Endothelial cell (in vitro differentiated cells): Measurements from ENCODE around the gene CDH8. TPM values are rescaled to one million over a fixed set of nuclear protein-coding genes. Genes with fewer than 3 reads are reported as not detected.

Source experiments
- DNase-seq: peaks from one replicate; pipeline ENCODE4 v3.0.0; 2021; ENCODE audit warnings: low spot score
- H3K27ac Mint-ChIP-seq: one replicate; pipeline ENCODE4 v1.8.0; 2021; ENCODE audit warnings: mixed read lengths, inconsistent platforms; ENCODE audit not compliant: unreplicated experiment
- H3K27me3 Mint-ChIP-seq: one replicate; pipeline ENCODE4 v1.8.0; 2021; ENCODE audit warnings: mild to moderate bottlenecking, moderate library complexity, mixed read lengths, inconsistent platforms; ENCODE audit not compliant: unreplicated experiment
- H3K36me3 Mint-ChIP-seq: one replicate; pipeline ENCODE4 v1.8.0; 2021; ENCODE audit warnings: mild to moderate bottlenecking, low read depth, mixed read lengths, inconsistent platforms; ENCODE audit not compliant: unreplicated experiment
- H3K4me1 Mint-ChIP-seq: one replicate; pipeline ENCODE4 v1.8.0; 2021; ENCODE audit warnings: mild to moderate bottlenecking, mixed read lengths, inconsistent platforms; ENCODE audit not compliant: unreplicated experiment
- H3K4me3 Mint-ChIP-seq: one replicate; pipeline ENCODE4 v1.8.0; 2021; ENCODE audit warnings: mild to moderate bottlenecking, mixed read lengths, inconsistent platforms; ENCODE audit not compliant: unreplicated experiment
- H3K9me3 Mint-ChIP-seq: one replicate; pipeline ENCODE4 v1.8.0; 2021; ENCODE audit warnings: mixed read lengths, inconsistent platforms; ENCODE audit not compliant: unreplicated experiment
- CTCF ChIP-seq: fragments of 200-600 bp; sonication (generic); IDR thresholded peaks from one replicate; pipeline ENCODE4 v1.5.0; 2021; ENCODE audit warnings: antibody characterized with exemption; ENCODE audit not compliant: unreplicated experiment
- total RNA-seq: library from RNA; stranded (reverse); fragmentation: NEBNext Ultra II Directional; extraction: Animal tissue kit (Norgen Biotek cat#: 25700); gene quantifications from one replicate; pipeline ENCODE4 v1.2.1, GENCODE V29; 2021; ENCODE audit not compliant: unreplicated experiment

CDH8 gene
- total RNA-seq, 1 donor from 2014 or later, result 6.4 TPM

GRCh38 chr16:61890386-61890785, 145.9 kb downstream of the CDH8 start:
- Mint-ChIP-seq H3K27ac (no peak overlapping the region), H3K27me3 (no peaks in the 10 kb centered on the region), H3K4me3 (no peak overlapping the region)

GRCh38 chr16:61887903-61888302, 148.3 kb downstream of the CDH8 start:
- no peak for TF ChIP-seq CTCF
- Mint-ChIP-seq H3K4me3 (no peak overlapping the region), H3K9me3 (no peaks in the 10 kb centered on the region), H3K4me1 (no peaks in the 10 kb centered on the region), H3K27ac (no peak overlapping the region), H3K36me3 (no peaks in the 10 kb centered on the region), H3K27me3 (no peaks in the 10 kb centered on the region)
- DNase-seq, result no peak

More at GRCh38 chr16:61890386-61890785, 145.9 kb downstream of the CDH8 start:
- no peaks in the 10 kb centered on the region for H3K4me1 Mint-ChIP-seq
- no peaks in the 10 kb centered on the region for H3K9me3 Mint-ChIP-seq
- TF ChIP-seq CTCF, result no peak
- no peaks in the 10 kb centered on the region for H3K36me3 Mint-ChIP-seq
- no peak for DNase-seq

- no peaks in the 10 kb centered on the region for H3K4me1 Mint-ChIP-seq
- no peaks in the 10 kb centered on the region for H3K36me3 Mint-ChIP-seq
- no peak overlapping the region for H3K4me3 Mint-ChIP-seq
- no peak overlapping the region for H3K27ac Mint-ChIP-seq
- H3K27me3 Mint-ChIP-seq, result no peaks in the 10 kb centered on the region
- no peak for TF ChIP-seq CTCF
- no peaks in the 10 kb centered on the region for H3K9me3 Mint-ChIP-seq
- no peak for DNase-seq
These were observed 150.9 kb downstream of the CDH8 start for GRCh38 chr16:61885343-61885742.

GRCh38 chr16:61879306-61879705, 156.9 kb downstream of the CDH8 start:
- no peak for TF ChIP-seq CTCF
- no peak for DNase-seq
- Mint-ChIP-seq H3K36me3 (no peaks in the 10 kb centered on the region), H3K27me3 (no peaks in the 10 kb centered on the region), H3K4me1 (no peaks in the 10 kb centered on the region), H3K9me3 (no peaks in the 10 kb centered on the region), H3K4me3 (no peak overlapping the region), H3K27ac (no peak overlapping the region)

GRCh38 chr16:61877436-61877835, 158.8 kb downstream of the CDH8 start:
- Mint-ChIP-seq H3K36me3 (no peaks in the 10 kb centered on the region), H3K4me3 (no peak overlapping the region), H3K9me3 (no peaks in the 10 kb centered on the region), H3K4me1 (no peaks in the 10 kb centered on the region), H3K27ac (no peak overlapping the region), H3K27me3 (no peaks in the 10 kb centered on the region)
- no peak for TF ChIP-seq CTCF
- DNase-seq, result no peak
